ENCODE results near the gene UBR3. TPM values are rescaled to one million over a fixed set of nuclear protein-coding genes. Genes with fewer than 3 reads are reported as not detected.

UBR3 gene
- total RNA-seq, 1 experiment from 2014 or later, result 21.9 TPM

DNA sequence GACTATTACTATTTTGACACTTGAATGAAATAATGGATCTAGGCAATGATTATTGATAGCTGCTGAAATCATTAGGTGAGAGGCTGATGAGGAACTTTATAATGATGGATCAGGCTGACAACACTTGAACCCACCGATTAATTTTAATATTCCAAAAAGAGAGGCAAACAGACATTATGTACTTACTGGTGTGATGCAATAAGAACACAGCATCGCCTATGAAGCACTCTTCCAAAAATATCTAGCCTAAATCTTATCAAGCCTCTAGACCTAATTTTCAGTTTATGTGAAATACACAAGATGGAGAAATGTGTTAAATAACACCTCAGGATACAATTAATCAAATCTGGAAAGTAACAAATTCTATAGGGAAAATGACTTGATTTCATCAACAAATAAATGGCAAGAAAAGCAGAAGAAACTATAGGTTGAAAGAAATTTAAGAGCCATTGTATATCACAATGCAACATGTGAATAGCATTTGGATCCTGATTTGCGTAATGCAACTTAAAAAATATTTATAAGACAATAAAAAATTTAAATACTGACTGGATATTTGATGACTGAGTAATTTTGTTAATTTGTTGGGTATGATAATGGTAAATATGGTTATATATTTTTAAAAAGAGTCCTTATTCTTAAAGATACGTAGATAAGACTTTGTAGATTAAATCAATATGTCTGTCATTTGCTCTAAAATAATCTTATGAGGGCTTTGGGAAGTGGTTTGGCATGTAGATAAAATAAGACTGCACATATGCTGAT lies 45.8 kb upstream of the UBR3 start:
- H3K56ac ChIP-seq (ENCODE audit: insufficient read length, low read depth, low read length), result no peak overlapping the region
- H3K4me1 ChIP-seq (ENCODE audit: insufficient read depth, low read length), result no peaks in the 10 kb centered on the region
- no peaks in the 10 kb centered on the region for H3K27me3 Mint-ChIP-seq (ENCODE audit: low read depth)
- H3K18ac ChIP-seq (ENCODE audit: insufficient read length, low read depth, low read length), result no peak overlapping the region
- no peak overlapping the region for H3K14ac ChIP-seq (ENCODE audit: insufficient read depth, low read length)
- H2BK15ac ChIP-seq (ENCODE audit: low read depth, low read length), result no peak overlapping the region
- no peaks in the 10 kb centered on the region for H3K79me2 ChIP-seq (ENCODE audit: insufficient read depth, low read length)
- H2BK20ac ChIP-seq (ENCODE audit: low read depth, low read length, poor library complexity, severe bottlenecking), result no peak overlapping the region
- no peak overlapping the region for H2AK5ac ChIP-seq (ENCODE audit: insufficient read length, low read length)
- TF ChIP-seq, protein P1, sequence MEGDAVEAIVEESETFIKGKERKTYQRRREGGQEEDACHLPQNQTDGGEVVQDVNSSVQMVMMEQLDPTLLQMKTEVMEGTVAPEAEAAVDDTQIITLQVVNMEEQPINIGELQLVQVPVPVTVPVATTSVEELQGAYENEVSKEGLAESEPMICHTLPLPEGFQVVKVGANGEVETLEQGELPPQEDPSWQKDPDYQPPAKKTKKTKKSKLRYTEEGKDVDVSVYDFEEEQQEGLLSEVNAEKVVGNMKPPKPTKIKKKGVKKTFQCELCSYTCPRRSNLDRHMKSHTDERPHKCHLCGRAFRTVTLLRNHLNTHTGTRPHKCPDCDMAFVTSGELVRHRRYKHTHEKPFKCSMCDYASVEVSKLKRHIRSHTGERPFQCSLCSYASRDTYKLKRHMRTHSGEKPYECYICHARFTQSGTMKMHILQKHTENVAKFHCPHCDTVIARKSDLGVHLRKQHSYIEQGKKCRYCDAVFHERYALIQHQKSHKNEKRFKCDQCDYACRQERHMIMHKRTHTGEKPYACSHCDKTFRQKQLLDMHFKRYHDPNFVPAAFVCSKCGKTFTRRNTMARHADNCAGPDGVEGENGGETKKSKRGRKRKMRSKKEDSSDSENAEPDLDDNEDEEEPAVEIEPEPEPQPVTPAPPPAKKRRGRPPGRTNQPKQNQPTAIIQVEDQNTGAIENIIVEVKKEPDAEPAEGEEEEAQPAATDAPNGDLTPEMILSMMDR (conservative IDR thresholded peaks at IDR 0.05), result no peak
- peaks cover 0 to 4% of the 10 kb centered on the region in 2 experiments; a peak in 1 of 4 replicates for H3K4me1 Mint-ChIP-seq
- peaks cover 0 to 3% (median 1%) of the 10 kb centered on the region in 3 experiments; a peak in 2 of 7 replicates for H3K36me3 Mint-ChIP-seq (ENCODE audit: insufficient read depth in 1 of 3, low read depth in 3 of 3)
- no peaks in the 10 kb centered on the region for H3K79me1 ChIP-seq (ENCODE audit: insufficient read depth, low read depth, low read length, poor library complexity, severe bottlenecking)
- no peak overlapping the region for H3K27ac ChIP-seq (ENCODE audit: insufficient read length, low read depth, low read length)
- H3K23ac ChIP-seq (ENCODE audit: insufficient read length, low read depth, low read length), result no peak overlapping the region
- no peak overlapping the region for H2AFZ ChIP-seq (ENCODE audit: low read length)
- DNase-seq, result no peak
- no peak overlapping the region for H4K91ac ChIP-seq (ENCODE audit: insufficient read length, low read depth, low read length)
- no peak overlapping the region for H3K9ac ChIP-seq (ENCODE audit: extremely low read depth, insufficient read length, low read length)
- H2BK5ac ChIP-seq (ENCODE audit: insufficient read length, low read length), result no peak overlapping the region
- H4K8ac ChIP-seq (replicated peaks; ENCODE audit: insufficient read length, low read depth, low read length), result no peak overlapping the region
- no peaks in the 10 kb centered on the region for H3K23me2 ChIP-seq (ENCODE audit: insufficient read length, low read depth, low read length, poor library complexity, severe bottlenecking)
- no peak overlapping the region for H3K4me2 ChIP-seq (ENCODE audit: insufficient read depth, insufficient read length, low read length)
- no CpG with 5 or more reads among the region's 4 CpGs for WGBS (ENCODE audit: extremely low coverage, insufficient read length, low lambda C conversion rate)
- no peak overlapping the region; a peak in 1 of 7 replicates for H3K27ac Mint-ChIP-seq
- H2BK12ac ChIP-seq (ENCODE audit: insufficient read length, low read depth, low read length), result no peak overlapping the region
- H3K4me3 Mint-ChIP-seq, result no peak overlapping the region; a peak in 1 of 5 replicates
- no peaks in the 10 kb centered on the region for H3K9me3 Mint-ChIP-seq
- no peaks in the 10 kb centered on the region for H4K20me1 ChIP-seq (ENCODE audit: control insufficient read depth, insufficient read depth, insufficient read length)
- H3K4ac ChIP-seq (ENCODE audit: low read depth, low read length), result no peak overlapping the region
- no peak overlapping the region for H2BK120ac ChIP-seq (ENCODE audit: low read depth, low read length, poor library complexity, severe bottlenecking)
- H3T11ph ChIP-seq (ENCODE audit: low read length), result no peak overlapping the region
- H3K9me3 ChIP-seq (ENCODE audit: control insufficient read depth, low read depth, low read length), result no peaks in the 10 kb centered on the region
- no peak overlapping the region for H4K5ac ChIP-seq (ENCODE audit: insufficient read length, low read depth, low read length)
- H3K27me3 ChIP-seq (ENCODE audit: insufficient read depth, low read length), result no peaks in the 10 kb centered on the region

Measured in H9 (cell line).